Motor neuron (in vitro differentiated cells): ENCODE results near the gene DNAJC9. TPM values are rescaled to one million over a fixed set of nuclear protein-coding genes. Genes with fewer than 3 reads are reported as not detected.

Source experiments
- ATAC-seq, 8 experiments: fragments of 200-7000 bp; cut with Tn5 transposase; replicated peaks in 6 of 8; 2 replicates each; pipeline ENCODE4 v1.8.0; 2021; ENCODE audit warnings: mild to moderate bottlenecking in 8 of 8, moderate library complexity in 8 of 8
- H3K27ac ChIP-seq, 2 donors: fragments of 250-450 bp; sonication (Bioruptor Pico); 2 replicates each; pipeline ENCODE4 v1.9.0; 2021; ENCODE audit warnings: antibody characterized with exemption in 2 of 2, mild to moderate bottlenecking in 2 of 2, moderate library complexity in 1 of 2
- H3K4me1 ChIP-seq, 2 donors: fragments of 250-450 bp; sonication (Bioruptor Pico); replicated peaks in 1 of 2; 2 replicates each; pipeline ENCODE4 v1.6.1; 2021; ENCODE audit warnings: antibody characterized with exemption in 2 of 2, mild to moderate bottlenecking in 2 of 2, moderate library complexity in 1 of 2
- H3K4me3 ChIP-seq, 5 donors: fragments of 250-450 bp; sonication (Bioruptor Pico); 2 replicates each; pipeline ENCODE4 v1.9.0; 2021; ENCODE audit warnings: antibody characterized with exemption in 5 of 5, mild to moderate bottlenecking in 5 of 5, moderate library complexity in 4 of 5
- WGBS, 10 experiments: fragments of 450-650 bp; shearing (Covaris generic); methylation state at CpG; one replicate each; pipeline ENCODE4 v1.0.0; 2022; 5-methylcytosine and 5-hydroxymethylcytosine counted together
- in situ Hi-C, 9 experiments: fragments of 400-800 bp; cut with MboI; loops; one replicate each; pipeline ENCODE4 v1.15.0; 2021; ENCODE audit warnings: low sequenced_read_pairs in 9 of 9, low pct_unique_long_range_greater_than_20kb in 2 of 9; ENCODE audit not compliant: unreplicated experiment in 9 of 9
- total RNA-seq, 8 experiments: library from RNA; unstranded; fragments of 300-600 nt; gene quantifications; 2 replicates each; pipeline versions ENCODE4 v1.2.3 to v1.2.4, GENCODE V29; 2022

The DNAJC9 gene
- total RNA-seq, 8 experiments from 2014 or later, result 12.7 to 50.9 (median 26.8) TPM

DNA sequence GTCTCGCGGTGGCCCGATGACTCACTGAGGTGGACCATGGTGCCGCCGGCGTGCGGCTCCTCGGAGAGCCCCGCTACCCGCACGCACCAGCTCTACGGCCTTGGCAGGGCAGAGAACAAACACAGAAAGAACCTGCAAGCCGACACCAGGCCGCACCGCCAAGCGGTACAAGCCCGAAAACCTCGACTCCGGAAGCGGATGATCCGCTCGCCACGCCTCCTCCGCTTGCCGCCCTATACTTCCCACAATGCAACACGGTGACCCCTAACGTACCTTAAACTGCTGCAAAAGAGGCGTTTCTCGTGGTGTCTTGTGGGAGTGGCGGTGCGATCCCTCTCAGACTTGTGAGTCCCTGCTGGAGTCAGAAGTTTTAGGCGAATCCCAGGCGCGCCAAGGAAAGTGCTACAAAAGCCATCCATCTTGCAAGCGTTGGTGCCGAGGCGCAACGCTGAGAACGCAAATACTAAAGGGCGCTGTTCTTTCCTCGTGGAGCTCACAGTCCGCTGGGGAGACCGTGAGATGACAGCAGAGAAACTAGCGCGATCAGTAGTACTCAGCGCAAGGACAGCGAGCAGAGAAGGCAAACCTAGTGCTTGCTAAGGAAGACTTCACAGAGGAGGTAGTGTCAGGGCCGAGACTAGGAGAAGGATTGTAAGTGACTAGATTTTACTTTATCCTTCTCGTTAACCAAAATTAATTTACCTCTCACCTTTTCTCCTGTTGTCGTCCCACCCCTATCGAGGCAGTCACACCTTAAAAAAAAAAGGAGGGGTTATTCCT, 5.6 kb upstream of the DNAJC9 start, which contains the start of gene MRPS16:
TSS of gene MRPS16 (minus strand) at position 200 of the 780 bp plus-strand sequence. CDS start at position 38, 162 bp downstream.
- in situ Hi-C loops, result no loop called here
- peak; percentile 85 to 94 (median 90) for ATAC-seq
- WGBS, 10 experiments, result 0 to 3% (median 0%) methylated on average over 1 to 22 of the region's 51 CpGs; no CpG with 5 or more reads in 2 of the 10 experiments

DNA sequence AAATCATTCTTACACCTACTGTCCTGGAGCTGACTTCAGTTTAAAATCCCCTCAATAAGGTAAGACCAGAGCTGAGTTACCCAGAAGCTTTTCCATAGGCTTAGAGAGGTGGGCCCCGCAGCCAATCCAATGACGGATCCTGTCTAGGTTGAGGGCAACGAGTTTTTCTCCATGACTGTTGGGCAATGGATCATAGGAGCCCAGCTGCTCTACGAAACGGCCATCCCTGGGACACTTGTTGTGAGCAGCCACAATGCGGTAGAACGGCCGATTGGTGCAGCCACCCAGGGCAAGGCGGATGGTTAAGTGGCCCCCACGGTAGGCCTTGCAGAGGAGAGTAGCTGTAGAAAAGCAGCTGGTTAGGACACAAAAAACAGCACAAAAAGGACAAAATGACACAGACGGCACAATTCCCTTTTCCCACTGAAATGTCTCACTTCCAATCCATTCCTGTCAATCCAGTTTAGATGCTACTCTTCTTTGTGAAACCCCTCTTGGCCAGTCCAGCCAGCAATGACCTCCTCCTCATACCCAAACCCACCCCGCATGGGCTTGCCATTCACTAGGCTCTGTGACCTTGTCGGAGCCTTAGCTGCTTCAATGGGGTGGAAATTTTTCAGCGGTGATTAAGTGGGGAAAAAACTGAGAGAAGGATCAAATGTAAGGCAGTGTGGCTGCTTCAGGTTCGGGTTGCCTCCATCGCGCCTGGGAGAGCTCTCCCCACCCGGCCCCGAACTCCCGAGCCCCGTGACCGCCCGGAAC, 4.8 kb upstream of the DNAJC9 start:
- in situ Hi-C loops, result no loop called here
- peaks cover 18 to 20% of the 10 kb centered on the region in 2 donors for H3K4me1 ChIP-seq
- H3K27ac ChIP-seq, result peak overlapping the region; percentile 93 to 96
- ATAC-seq, result peak in 5 of 8 experiments; percentile 82 to 86 (median 84)
- WGBS, 10 experiments, result 0 to 73% (median 4%) methylated on average over 2 to 11 of the region's 23 CpGs; no CpG with 5 or more reads in 3 of the 10 experiments
- H3K4me3 ChIP-seq, result peak overlapping the region; percentile 64 to 95 (median 80)

More for the DNA sequence above, 5.6 kb upstream of the DNAJC9 start, which contains the start of gene MRPS16:
- peak within 1 kb of the TSS; percentile 93 to 96 for H3K27ac ChIP-seq
- H3K4me3 ChIP-seq, result peak within 1 kb of the TSS; percentile 64 to 95 (median 80)
- H3K4me1 ChIP-seq, result peaks cover 17 to 18% of the 10 kb centered on the region in 2 donors

DNA sequence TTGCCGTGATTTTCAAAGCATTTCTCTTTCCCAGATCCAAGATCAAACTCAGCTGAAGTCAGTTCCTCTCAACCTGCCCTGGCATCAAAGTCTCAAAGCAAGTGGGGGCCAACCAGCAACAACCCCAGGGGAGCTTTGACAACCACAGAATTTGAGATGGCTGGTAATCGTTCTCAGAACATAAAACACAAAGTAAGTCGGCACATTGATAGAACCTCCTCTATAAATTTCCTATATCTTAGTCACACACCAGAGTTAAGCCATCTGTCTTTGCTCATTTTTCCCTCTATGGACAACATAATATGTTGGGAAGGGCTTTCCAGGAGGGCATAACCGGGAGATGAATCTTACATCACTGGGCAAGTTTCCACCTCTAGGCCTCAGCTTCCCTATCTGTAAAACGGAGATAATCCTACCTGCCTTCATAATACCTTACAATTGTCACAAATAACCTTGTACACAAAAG, 1.2 kb upstream of the DNAJC9 start:
- Histone ChIP-seq H3K4me1 (peaks cover 28 to 35% of the 10 kb centered on the region in 2 donors), H3K27ac (no peak overlapping the region), H3K4me3 (no peak overlapping the region)
- in situ Hi-C loops, result no loop called here
- no peak for ATAC-seq
- WGBS, 10 experiments, result 36 to 100% (median 83%) methylated on average over 1 to 5 of the region's 5 CpGs; no CpG with 5 or more reads in 1 of the 10 experiments

DNA sequence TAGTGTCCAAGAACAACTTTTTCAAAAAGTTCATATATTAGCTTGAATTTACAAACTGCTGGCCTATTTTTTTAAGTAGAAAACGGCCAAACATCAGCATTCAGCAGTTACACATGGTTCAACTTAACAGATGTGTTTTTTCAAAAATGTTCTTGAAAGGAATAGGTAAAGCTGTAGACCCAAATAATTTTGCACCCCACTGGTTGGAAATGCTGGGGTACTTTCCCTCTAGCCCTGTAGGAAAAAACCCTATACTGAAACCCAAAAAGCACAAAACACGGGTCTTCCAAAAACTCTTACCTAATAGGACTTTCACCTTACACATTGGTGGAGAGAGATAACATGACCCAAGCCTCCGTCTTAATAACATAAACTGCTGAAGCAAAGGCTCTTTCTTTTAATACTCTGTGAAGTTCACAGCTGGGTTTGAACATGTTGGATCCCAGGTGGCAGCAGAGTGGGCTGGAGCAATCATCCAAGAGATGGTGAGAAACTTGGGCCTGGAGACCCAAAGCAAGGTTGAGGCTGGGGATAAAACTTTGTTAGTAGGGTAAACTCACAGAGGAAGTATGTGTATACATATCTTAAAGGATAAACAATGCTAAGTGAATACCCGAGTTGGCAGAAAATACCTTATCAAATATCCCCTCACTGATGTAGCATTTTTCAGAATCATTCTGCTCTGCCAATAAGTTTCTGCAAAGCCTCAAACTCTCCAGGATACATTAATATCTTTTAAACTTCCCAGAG, 629 bp upstream of the DNAJC9 start:
- in situ Hi-C loops, result no loop called here
- H3K4me1 ChIP-seq, result peaks cover 27 to 35% of the 10 kb centered on the region in 2 donors
- no peak for ATAC-seq
- 22 to 47% (median 42%) methylated on average over 1 to 4 of the region's 4 CpGs for WGBS, 10 experiments
- peak overlapping the region; percentile 65 to 90 (median 75) for H3K4me3 ChIP-seq
- H3K27ac ChIP-seq, result peak overlapping the region; percentile 7 to 70

DNA sequence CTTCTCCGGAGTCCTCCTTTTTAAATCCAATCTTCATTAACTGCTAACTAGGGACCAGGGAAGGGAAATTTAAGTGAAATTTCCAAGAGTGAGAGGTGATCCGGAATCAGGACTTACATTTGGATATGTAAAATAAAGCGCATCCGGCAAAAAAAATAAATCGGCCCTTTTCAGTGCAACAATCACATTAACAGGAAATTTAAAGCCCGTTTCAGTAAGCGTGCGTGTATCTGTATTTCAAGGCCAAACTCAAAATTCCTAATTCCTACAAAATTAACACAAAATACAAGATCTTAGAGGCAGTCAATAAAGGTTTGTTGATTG, 771 bp downstream of the DNAJC9 start:
- peaks cover 22 to 29% of the 10 kb centered on the region in 2 donors for H3K4me1 ChIP-seq
- in situ Hi-C loops, result no loop called here
- WGBS, 10 experiments, result 0 to 6% (median 2%) methylated on average over 2 to 8 of the region's 8 CpGs; no CpG with 5 or more reads in 1 of the 10 experiments
- no peak for ATAC-seq
- H3K4me3 ChIP-seq, result peak overlapping the region; percentile 65 to 90 (median 75)
- peak overlapping the region; percentile 38 to 70 for H3K27ac ChIP-seq

DNA sequence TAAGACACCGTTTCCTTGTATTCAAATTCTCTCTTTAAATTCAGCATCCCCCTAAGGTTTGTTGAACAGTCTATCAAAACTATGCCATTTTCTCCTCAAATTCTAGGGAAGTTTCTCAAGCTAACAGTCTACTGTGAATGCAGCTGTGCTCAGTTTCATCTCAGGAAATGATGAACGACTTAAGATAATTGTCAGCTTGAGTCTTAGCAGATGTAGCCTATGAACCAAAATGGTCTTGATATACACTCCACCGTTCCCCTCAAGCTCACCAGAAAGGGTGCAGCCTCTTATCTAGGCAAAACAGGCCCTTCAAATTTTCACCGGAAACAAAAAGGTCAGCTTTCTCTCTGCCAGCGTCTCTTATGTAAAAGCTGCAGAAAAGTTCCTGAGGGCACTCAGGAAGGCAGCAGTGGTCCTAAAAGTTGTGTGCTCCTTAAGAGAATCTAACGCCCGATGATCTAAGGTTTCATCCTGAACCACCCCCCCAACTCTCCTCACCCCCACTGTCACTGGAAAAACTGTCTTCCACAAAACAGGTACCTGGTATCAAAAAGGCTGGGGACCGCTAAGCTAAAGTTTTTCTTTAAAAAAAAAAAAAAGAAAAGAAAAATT, 2.1 kb downstream of the DNAJC9 start:
- H3K4me3 ChIP-seq, result peak overlapping the region in 4 of 5 donors; percentile 65 to 90 (median 82)
- 50 to 92% (median 61%) methylated on average over 1 to 7 of the region's 8 CpGs; no CpG with 5 or more reads in 1 of the 10 experiments for WGBS, 10 experiments

DNA sequence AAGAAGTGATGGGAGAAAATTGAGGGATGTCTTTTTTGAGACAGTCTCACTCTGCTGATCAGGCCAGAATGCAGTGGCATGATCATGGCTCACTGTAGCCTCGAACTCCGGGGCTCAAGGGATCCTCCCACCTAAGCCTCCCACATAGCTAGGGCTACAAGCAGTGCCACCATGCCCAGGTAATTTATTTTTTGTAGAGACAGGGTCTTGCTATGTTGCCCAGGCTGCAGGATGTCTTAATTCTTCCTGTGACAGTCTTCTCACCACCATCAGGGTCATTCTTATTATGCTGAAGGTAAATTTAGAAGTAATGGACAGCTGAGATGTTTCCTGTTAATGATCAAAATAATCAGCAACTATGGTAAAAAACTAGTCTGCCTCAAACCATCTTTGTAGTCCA, 7.1 kb downstream of the DNAJC9 start:
- no peak for ATAC-seq
- H3K4me1 ChIP-seq, result peaks cover 6 to 9% of the 10 kb centered on the region in 2 donors
- WGBS, 10 experiments, result 59 to 100% (median 92%) methylated on average over 1 to 2 of the region's 2 CpGs; no CpG with 5 or more reads in 3 of the 10 experiments
- H3K4me3 ChIP-seq, result no peak overlapping the region
- in situ Hi-C loops, result no loop called here
- no peak overlapping the region for H3K27ac ChIP-seq

More for the DNA sequence above, 2.1 kb downstream of the DNAJC9 start:
- ATAC-seq, result no peak
- peaks cover 19 to 26% of the 10 kb centered on the region in 2 donors for H3K4me1 ChIP-seq
- H3K27ac ChIP-seq, result no peak overlapping the region
- in situ Hi-C loops, result no loop called here

DNA sequence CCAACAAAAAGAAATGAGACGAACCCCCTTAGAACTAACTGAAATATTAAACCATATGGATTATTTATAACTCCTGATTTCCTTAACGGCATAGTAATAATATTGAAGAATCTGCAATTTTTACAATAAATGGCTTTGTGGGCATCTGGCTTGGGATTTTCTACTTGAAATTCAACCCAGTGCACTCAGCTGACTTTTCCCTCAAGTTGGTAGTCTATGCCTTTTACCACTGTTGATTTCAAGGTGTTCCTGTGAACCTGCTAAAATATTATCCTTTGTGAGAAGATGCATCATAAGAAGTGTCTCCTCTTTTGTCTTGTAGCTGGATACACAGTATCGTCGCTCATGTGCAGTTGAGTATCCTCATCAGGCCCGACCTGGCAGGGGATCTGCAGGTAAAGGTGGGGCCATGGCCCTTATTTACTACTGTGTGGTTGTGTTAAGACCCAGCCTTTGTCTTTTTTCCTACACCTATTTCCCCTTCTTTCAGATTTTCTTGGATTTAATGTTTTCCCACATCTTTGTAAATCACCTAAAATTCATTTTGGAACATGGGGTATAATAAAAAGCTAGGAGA, 8.0 kb downstream of the DNAJC9 start:
- Histone ChIP-seq H3K27ac (no peak overlapping the region), H3K4me3 (no peak overlapping the region), H3K4me1 (peaks cover under 1% of the 10 kb centered on the region in 2 donors)
- no peak for ATAC-seq
- WGBS, 10 experiments, result 88 to 100% (median 96%) methylated on average over 2 to 5 of the region's 5 CpGs; no CpG with 5 or more reads in 1 of the 10 experiments
- in situ Hi-C loops, result no loop called here

DNA sequence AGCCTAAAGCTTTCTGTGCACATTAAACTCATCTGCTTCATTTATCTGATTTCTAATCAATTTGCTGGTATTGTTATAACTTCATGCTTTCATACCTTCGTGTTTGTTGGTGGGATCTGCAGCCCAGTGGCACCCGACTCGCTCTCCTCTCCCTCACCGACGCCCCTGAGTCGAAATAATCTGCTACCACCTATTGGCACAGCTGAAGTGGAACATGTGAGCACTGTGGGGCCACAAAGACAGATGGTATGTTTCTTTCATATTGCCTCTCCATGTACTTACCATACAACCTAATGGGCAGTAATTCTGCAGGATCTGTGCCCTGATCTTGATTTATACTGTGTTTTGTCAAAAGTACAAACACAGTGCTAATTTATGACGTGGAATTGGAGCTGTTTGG, 12.4 kb downstream of the DNAJC9 start:
- H3K4me1 ChIP-seq, result no peaks in the 10 kb centered on the region
- in situ Hi-C loops, result no loop called here
- WGBS, 10 experiments, result 76 to 100% (median 88%) methylated on average over 1 to 7 of the region's 7 CpGs; no CpG with 5 or more reads in 1 of the 10 experiments
- no peak overlapping the region for H3K4me3 ChIP-seq
- no peak overlapping the region for H3K27ac ChIP-seq
- ATAC-seq, result no peak

DNA sequence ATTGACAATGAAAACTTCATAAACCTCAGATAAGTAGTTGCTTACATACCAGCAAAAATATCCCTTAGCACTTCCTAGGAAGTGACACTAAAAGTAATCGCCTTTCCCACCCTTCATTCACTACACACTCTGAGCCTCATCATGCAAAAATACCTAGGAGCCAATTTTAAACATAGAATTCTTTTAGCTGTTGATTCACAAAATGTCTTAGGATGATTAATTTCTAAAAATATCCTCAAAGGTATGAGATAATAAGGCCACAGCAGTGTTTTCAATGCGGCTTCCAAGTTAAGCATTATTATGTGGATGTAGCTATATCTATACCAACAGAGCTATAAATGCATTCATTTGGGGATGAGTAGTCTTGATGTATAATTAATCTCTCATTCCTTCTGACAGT, 13.2 kb downstream of the DNAJC9 start:
- 75 to 100% (median 93%) methylated on average over 1 to 2 of the region's 2 CpGs; no CpG with 5 or more reads in 2 of the 10 experiments for WGBS, 10 experiments
- in situ Hi-C loops, result no loop called here
- Histone ChIP-seq H3K27ac (no peak overlapping the region), H3K4me3 (no peak overlapping the region), H3K4me1 (no peaks in the 10 kb centered on the region)
- ATAC-seq, result no peak

DNA sequence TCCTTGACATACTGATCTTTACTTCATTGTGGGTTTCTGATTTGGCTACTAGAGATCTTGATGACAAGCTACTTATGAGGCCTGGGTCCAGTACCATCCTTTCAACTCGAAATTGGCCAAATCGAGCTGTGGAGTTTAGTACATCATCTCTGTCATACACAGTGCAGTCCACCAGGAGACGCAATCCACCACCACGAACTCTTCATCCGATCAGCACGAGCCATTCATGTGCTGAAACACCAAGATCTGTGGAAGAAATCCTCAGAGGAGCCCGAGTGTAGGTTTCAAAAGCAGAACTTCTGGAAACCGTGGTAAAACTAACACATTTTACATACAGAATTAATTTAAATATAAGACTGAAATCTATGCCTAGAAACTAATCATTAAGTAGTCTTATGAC, 14.2 kb downstream of the DNAJC9 start:
- Histone ChIP-seq H3K4me3 (no peak overlapping the region), H3K27ac (no peak overlapping the region), H3K4me1 (no peaks in the 10 kb centered on the region)
- 81 to 100% (median 91%) methylated on average over 1 to 8 of the region's 8 CpGs for WGBS, 10 experiments
- in situ Hi-C loops, result no loop called here
- peak in 1 of 8 experiments; percentile 27 for ATAC-seq

DNA sequence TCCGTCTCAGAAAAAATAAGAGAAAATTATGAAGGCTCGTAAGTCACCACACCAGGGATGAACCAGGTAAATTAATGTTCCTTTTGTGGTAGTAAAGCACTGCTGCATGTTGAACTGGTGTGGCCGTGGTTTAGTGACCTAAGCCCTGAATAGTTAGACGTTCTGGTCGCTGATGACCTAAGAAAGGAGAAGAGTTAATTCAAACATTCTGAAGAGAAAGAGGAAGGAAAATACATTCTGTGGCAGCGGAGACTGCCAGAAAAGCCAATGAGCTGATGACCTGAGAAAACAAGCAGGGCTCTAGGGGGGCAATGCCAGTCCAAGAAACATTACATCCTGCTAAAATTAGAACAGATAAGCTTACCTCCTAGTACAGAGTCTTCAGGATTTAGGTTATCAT, 17.5 kb downstream of the DNAJC9 start:
- Histone ChIP-seq H3K4me3 (no peak overlapping the region), H3K27ac (no peak overlapping the region), H3K4me1 (no peaks in the 10 kb centered on the region)
- in situ Hi-C loops, result no loop called here
- no peak for ATAC-seq
- 40 to 100% (median 92%) methylated on average over 1 to 6 of the region's 6 CpGs; no CpG with 5 or more reads in 1 of the 10 experiments for WGBS, 10 experiments
